OCI-LY7 (cell line): ENCODE data around the gene S100A6. TPM values are rescaled to one million over a fixed set of nuclear protein-coding genes. Genes with fewer than 3 reads are reported as not detected.

Experiments used
- BruUV-seq: library from RNA; stranded (reverse); fragments of 400-500 nt; replicated peaks from 2 replicates; lab custom pipeline; 2021; lab: Mats Ljungman, UMichigan
- CTCF ChIA-PET: fragments of 300-600 bp; sonication (Branson Sonifier 250); formaldehyde crosslinking; loops from one replicate; lab custom pipeline; 2022; ENCODE audit warnings: antibody characterized with exemption; ENCODE audit not compliant: unreplicated experiment; lab: Charles Lee
- POLR2A ChIA-PET: fragments of 300-600 bp; sonication (Branson Sonifier 250); formaldehyde crosslinking; loops from one replicate; lab custom pipeline; 2022; ENCODE audit warnings: antibody characterized with exemption; lab: Charles Lee
- DNase-seq: peaks from one replicate; pipeline ENCODE4 v3.0.0-alpha.2; 2015; ENCODE audit warnings: low spot score
- H2AFZ ChIP-seq: fragments of 200-600 bp; sonication (generic), shearing (Covaris generic); 2 replicates; pipeline ENCODE4 v1.6.1; 2014; ENCODE audit warnings: mild to moderate bottlenecking, antibody characterized with exemption, low read length, moderate library complexity
- H3K27ac ChIP-seq: fragments of 200-600 bp; sonication (generic); 2 replicates; pipeline ENCODE4 v1.5.1; 2014; ENCODE audit warnings: mixed run types, low read depth, mild to moderate bottlenecking, moderate library complexity, low read length, inconsistent platforms; ENCODE audit not compliant: poor library complexity, severe bottlenecking
- H3K36me3 ChIP-seq: fragments of 200-600 bp; sonication (generic); 2 replicates; pipeline ENCODE4 v1.6.1; 2014; ENCODE audit warnings: mild to moderate bottlenecking, antibody characterized with exemption, low read length, moderate library complexity, mixed read lengths; ENCODE audit not compliant: insufficient read depth
- H3K4me1 ChIP-seq: fragments of 200-600 bp; sonication (generic); 2 replicates; pipeline ENCODE4 v1.5.1; 2014; ENCODE audit warnings: mild to moderate bottlenecking, low read length; ENCODE audit not compliant: insufficient read depth, poor library complexity, severe bottlenecking
- H3K4me2 ChIP-seq: fragments of 200-600 bp; sonication (generic); 2 replicates; pipeline ENCODE4 v1.6.1; 2014; ENCODE audit warnings: mild to moderate bottlenecking, low read length
- H3K4me3 ChIP-seq: fragments of 200-600 bp; sonication (generic); 2 replicates; pipeline ENCODE4 v1.5.1; 2014; ENCODE audit warnings: mild to moderate bottlenecking, low read depth, low read length; ENCODE audit not compliant: poor library complexity, severe bottlenecking
- H3K79me2 ChIP-seq: fragments of 200-600 bp; sonication (generic); 2 replicates; pipeline ENCODE4 v1.6.1; 2016; ENCODE audit warnings: low read depth, mild to moderate bottlenecking, low read length, moderate library complexity, mixed read lengths; ENCODE audit not compliant: insufficient read depth
- H3K9me2 ChIP-seq: fragments of 200-600 bp; sonication (generic); 2 replicates; pipeline ENCODE4 v1.6.1; 2016; ENCODE audit warnings: mild to moderate bottlenecking, low read length, mixed read lengths; ENCODE audit not compliant: insufficient read depth
- H3K9me3 ChIP-seq: fragments of 200-600 bp; sonication (generic); 2 replicates; pipeline ENCODE4 v1.6.1; 2014; ENCODE audit warnings: mild to moderate bottlenecking, mixed run types, low read length, mixed read lengths
- H4K20me1 ChIP-seq: fragments of 200-600 bp; sonication (generic); 2 replicates; pipeline ENCODE4 v1.6.1; 2014; ENCODE audit warnings: mild to moderate bottlenecking, antibody characterized with exemption, low read length, moderate library complexity, mixed read lengths; ENCODE audit not compliant: insufficient read depth
- EZH2phosphoT487 ChIP-seq: fragments of 200-600 bp; sonication (generic); IDR thresholded peaks from 2 replicates; pipeline ENCODE4 v1.6.1; 2018; ENCODE audit warnings: low read depth, borderline replicate concordance, mild to moderate bottlenecking, mixed run types, antibody characterized with exemption, low read length, moderate library complexity, mixed read lengths
- intact Hi-C: fragments of 100-400 bp; cut with micrococcal nuclease; formaldehyde crosslinking; loops from one replicate; pipeline ENCODE4 v1.10.0; 2022; ENCODE audit not compliant: unreplicated experiment
- total RNA-seq, 2 experiments: library from RNA; depleted of rRNA in 1 of 2; stranded (reverse); fragments of >200 nt in 1 of 2; shearing (Covaris generic) in 1 of 2; gene quantifications; 2 replicates each; pipeline ENCODE4 v1.2.3, GENCODE V29; 2014 to 2022
- TF ChIP-seq, protein P1 (sequence below): fragments of 200-600 bp; sonication (generic); conservative IDR thresholded peaks from 2 replicates; pipeline ENCODE4 v1.5.1; 2014; ENCODE audit warnings: mild to moderate bottlenecking, antibody characterized with exemption, low read length, moderate library complexity, mixed read lengths

The S100A6 gene
- total RNA-seq, 2 experiments from 2014 or later, result not detected

DNA sequence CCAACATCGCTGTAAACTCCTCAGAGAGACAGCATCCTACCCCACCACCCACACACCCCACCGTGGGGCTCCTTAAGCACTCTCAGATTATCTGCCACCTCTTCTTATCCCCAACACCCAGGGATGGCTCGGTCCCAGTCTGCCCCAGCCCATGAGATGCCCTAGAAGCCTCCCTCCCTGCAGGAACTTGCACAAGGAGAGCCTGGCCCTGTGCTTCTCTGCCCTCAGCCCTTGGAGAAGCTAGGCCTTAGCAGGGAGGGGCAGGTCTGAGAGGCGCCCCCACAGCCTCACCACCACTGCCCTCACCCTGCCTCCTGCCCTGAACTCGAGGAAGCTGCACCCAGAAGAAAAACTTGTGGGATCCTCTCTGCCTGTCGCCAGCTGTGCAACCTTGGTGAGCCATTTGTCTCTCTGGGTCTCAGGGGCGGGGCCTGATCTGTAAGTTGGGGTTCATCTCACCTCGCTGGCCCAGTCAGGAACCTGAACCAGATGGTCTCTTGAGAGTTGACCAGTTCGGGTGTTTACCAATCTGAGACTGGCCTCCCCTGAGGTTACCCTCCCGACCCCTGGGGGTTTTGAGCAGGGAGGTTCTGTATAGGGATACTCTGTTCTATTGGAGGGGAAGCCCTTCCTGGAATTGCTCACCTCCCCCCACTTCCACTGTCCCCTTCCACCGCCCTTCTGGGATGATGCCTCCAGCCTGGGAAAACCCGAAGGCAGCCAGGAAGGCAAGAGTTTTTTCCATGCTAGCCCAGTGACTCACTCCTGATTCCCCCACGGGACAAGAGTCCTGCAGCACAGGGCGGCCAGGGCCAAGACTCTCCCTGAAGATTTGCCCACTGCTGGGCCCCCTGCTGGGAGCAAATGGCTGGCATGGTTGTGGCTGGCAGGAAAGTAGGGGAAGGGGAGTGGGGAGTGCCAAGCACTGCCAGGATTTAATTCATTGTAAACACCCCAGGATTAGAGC is 13.2 kb upstream of the S100A6 start, which contains the start of gene S100A3:
Gene S100A3, minus strand, starts transcription at position 537 of the 967 bp plus-strand sequence. CDS start 773 bp downstream, outside the sequence.
- Histone ChIP-seq H3K9me3 (no peaks in the 10 kb centered on the region), H3K4me2 (no peak within 1 kb of the TSS), H4K20me1 (no peaks in the 10 kb centered on the region), H3K27ac (no peak within 1 kb of the TSS), H3K79me2 (no peaks in the 10 kb centered on the region), H3K9me2 (no peaks in the 10 kb centered on the region), H3K36me3 (no peaks in the 10 kb centered on the region), H3K4me3 (no peak within 1 kb of the TSS), H2AFZ (no peak within 1 kb of the TSS), H3K4me1 (peaks cover 16% of the 10 kb centered on the region)
- DNase-seq, result no peak
- intact Hi-C loops, result no loop called here
- TF ChIP-seq EZH2phosphoT487, result no peak
- TF ChIP-seq, protein P1, sequence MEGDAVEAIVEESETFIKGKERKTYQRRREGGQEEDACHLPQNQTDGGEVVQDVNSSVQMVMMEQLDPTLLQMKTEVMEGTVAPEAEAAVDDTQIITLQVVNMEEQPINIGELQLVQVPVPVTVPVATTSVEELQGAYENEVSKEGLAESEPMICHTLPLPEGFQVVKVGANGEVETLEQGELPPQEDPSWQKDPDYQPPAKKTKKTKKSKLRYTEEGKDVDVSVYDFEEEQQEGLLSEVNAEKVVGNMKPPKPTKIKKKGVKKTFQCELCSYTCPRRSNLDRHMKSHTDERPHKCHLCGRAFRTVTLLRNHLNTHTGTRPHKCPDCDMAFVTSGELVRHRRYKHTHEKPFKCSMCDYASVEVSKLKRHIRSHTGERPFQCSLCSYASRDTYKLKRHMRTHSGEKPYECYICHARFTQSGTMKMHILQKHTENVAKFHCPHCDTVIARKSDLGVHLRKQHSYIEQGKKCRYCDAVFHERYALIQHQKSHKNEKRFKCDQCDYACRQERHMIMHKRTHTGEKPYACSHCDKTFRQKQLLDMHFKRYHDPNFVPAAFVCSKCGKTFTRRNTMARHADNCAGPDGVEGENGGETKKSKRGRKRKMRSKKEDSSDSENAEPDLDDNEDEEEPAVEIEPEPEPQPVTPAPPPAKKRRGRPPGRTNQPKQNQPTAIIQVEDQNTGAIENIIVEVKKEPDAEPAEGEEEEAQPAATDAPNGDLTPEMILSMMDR, result no peak
- no TSS peak for BruUV-seq
- CTCF ChIA-PET, result no interaction called here
- POLR2A ChIA-PET, result interaction anchor here (0.5 kb wide), 1 partner anchor 51 kb away, joined by 3 read pairs; no protein-coding TSS in a partner anchor

DNA sequence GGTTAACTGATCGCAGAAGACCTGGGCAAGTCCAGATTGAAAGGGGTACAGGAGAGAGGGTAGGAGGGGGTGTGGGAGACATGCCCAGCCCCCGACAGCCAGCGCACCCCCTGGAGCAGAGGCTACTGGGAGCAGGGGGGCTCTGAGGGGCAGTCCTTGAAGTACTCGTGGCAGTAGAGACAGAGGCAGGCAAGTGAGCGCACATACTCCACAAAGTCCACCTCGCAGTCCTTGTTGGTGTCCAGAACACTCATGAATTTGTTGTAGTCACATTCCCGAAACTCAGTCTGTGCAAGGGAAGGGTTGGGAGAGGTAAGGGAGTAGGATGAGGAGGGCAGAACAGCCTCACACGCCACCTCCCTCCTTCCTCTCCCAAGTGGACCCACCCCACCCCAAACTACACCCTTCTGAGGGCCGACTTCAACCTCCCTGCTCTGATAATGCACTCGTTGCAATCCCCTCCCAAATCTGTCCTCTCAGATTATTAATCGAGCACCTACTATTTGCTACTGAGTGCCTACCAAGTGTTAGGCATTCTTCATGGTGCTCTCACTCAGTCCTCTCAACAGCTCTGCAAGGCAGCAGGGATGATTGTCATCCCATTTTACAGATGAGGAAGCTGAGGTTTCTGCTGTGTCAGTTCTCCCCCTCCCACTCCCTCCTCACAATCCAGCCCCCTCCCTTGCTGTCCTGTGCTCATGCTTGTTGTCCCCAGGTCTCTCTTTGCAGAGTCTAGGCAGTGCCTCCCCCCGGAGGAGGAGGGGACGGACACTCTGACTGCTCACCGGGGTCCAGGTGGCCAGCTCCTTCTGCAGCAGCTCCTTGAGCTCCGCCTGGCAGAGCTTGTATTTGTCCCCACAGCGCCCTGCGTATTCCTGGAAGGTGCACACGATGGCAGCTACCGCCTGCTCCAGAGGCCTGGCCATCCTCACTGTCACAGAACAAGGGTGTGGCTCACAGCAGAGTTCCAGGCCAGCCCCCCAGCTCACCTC is 12.1 kb upstream of the S100A6 start:
- no peak for DNase-seq
- intact Hi-C loops, result no loop called here
- Histone ChIP-seq H3K4me2 (no peak overlapping the region), H3K4me1 (peaks cover 16% of the 10 kb centered on the region), H3K79me2 (no peaks in the 10 kb centered on the region), H3K27ac (no peak overlapping the region), H3K9me3 (no peaks in the 10 kb centered on the region), H3K36me3 (no peaks in the 10 kb centered on the region), H2AFZ (no peak overlapping the region), H4K20me1 (no peaks in the 10 kb centered on the region), H3K4me3 (no peak overlapping the region), H3K9me2 (no peaks in the 10 kb centered on the region)
- ChIA-PET CTCF (no interaction called here), POLR2A (interaction anchor here (0.5 kb wide), 1 partner anchor 50 kb away, joined by 3 read pairs; no protein-coding TSS in a partner anchor)
- TF ChIP-seq, protein P1, result no peak
- no peak for TF ChIP-seq EZH2phosphoT487
- no TSS peak for BruUV-seq
